PC-9 (cell line): ENCODE data around the gene USP3. TPM values are rescaled to one million over a fixed set of nuclear protein-coding genes. Genes with fewer than 3 reads are reported as not detected.
A peak's percentile ranks its signal among the peaks of the same experiment; 100 is the strongest.
"Not testable (repeated sequence)": the region's sequence is repeated elsewhere in the genome, so short reads cannot be mapped to it uniquely, and the experiment has no call there.

Experiments used
- BruUV-seq: library from RNA; stranded (reverse); fragments of 400-500 nt; replicated peaks from 2 replicates; lab custom pipeline; 2021; lab: Mats Ljungman, UMichigan
- CTCF ChIA-PET: fragments of 300-600 bp; sonication (Branson Sonifier 250); formaldehyde crosslinking; loops from one replicate; lab custom pipeline; 2022; ENCODE audit warnings: antibody characterized with exemption; lab: Charles Lee
- POLR2A ChIA-PET: fragments of 300-600 bp; sonication (Branson Sonifier 250); formaldehyde crosslinking; loops from one replicate; lab custom pipeline; 2022; ENCODE audit warnings: antibody characterized with exemption; ENCODE audit not compliant: unreplicated experiment; lab: Charles Lee
- DNase-seq, 2 experiments: peaks; one replicate each; pipeline versions ENCODE4 v3.0.0 to v3.0.0-alpha.2; 2015 to 2022; ENCODE audit warnings: mixed read lengths in 1 of 2
- H2AFZ ChIP-seq: fragments of 200-600 bp; sonication (generic); 2 replicates; pipeline ENCODE4 v1.8.1; 2017; ENCODE audit warnings: antibody characterized with exemption
- H3F3A ChIP-seq: fragments of 200-600 bp; sonication (generic); 2 replicates; pipeline ENCODE4 v1.8.1; 2017; ENCODE audit warnings: antibody characterized with exemption, mild to moderate bottlenecking, low read depth; ENCODE audit not compliant: insufficient read depth
- H3K27ac ChIP-seq: fragments of 200-600 bp; sonication (generic); 2 replicates; pipeline ENCODE4 v1.6.1; 2016; ENCODE audit warnings: mixed run types
- H3K27me3 ChIP-seq: fragments of 200-600 bp; sonication (generic); 2 replicates; pipeline ENCODE4 v1.6.1; 2016; ENCODE audit warnings: low read depth, mixed run types; ENCODE audit not compliant: insufficient read depth
- H3K36me3 ChIP-seq: fragments of 200-600 bp; sonication (generic); 2 replicates; pipeline ENCODE4 v1.6.1; 2016; ENCODE audit warnings: low read depth, mixed run types
- H3K4me1 ChIP-seq: fragments of 200-600 bp; sonication (generic); replicated peaks from 2 replicates; pipeline ENCODE4 v1.6.1; 2016; ENCODE audit warnings: mixed run types; ENCODE audit not compliant: insufficient read depth
- H3K4me2 ChIP-seq: fragments of 200-600 bp; sonication (generic); 2 replicates; pipeline ENCODE4 v1.6.1; 2017; ENCODE audit warnings: mixed run types
- H3K4me3 ChIP-seq: fragments of 200-600 bp; sonication (generic); 2 replicates; pipeline ENCODE4 v1.6.1; 2016; ENCODE audit warnings: mixed run types
- H3K79me2 ChIP-seq: fragments of 200-600 bp; sonication (generic); 2 replicates; pipeline ENCODE4 v1.6.1; 2017; ENCODE audit warnings: low read depth, mixed run types
- H3K9me2 ChIP-seq: fragments of 200-600 bp; sonication (generic); 2 replicates; pipeline ENCODE4 v1.8.1; 2017; ENCODE audit warnings: mild to moderate bottlenecking; ENCODE audit not compliant: insufficient read depth
- H3K9me3 ChIP-seq: fragments of 200-600 bp; sonication (generic); 2 replicates; pipeline ENCODE4 v1.8.1; 2016; ENCODE audit warnings: low read depth; ENCODE audit not compliant: insufficient read depth
- H4K20me1 ChIP-seq: fragments of 200-600 bp; sonication (generic); 2 replicates; pipeline ENCODE4 v1.8.1; 2017; ENCODE audit not compliant: insufficient read depth
- EZH2 ChIP-seq: fragments of 200-600 bp; sonication (generic); IDR thresholded peaks from 2 replicates; pipeline ENCODE4 v1.8.0; 2017; ENCODE audit warnings: antibody characterized with exemption, low read depth
- intact Hi-C: fragments of 100-400 bp; cut with micrococcal nuclease; formaldehyde crosslinking; loops from one replicate; pipeline ENCODE4 v1.10.0; 2022; ENCODE audit not compliant: unreplicated experiment
- total RNA-seq: library from RNA; stranded (reverse); gene quantifications from 2 replicates; pipeline ENCODE4 v1.2.3, GENCODE V29; 2021
- TF ChIP-seq, protein P1 (sequence below): fragments of 200-600 bp; sonication (generic); conservative IDR thresholded peaks from 2 replicates; pipeline ENCODE4 v1.6.1; 2017; ENCODE audit warnings: mixed run types, antibody characterized with exemption, mild to moderate bottlenecking, moderate library complexity

The USP3 gene
- total RNA-seq, 1 experiment from 2014 or later, result 57.5 TPM

- POLR2A ChIA-PET, result no interaction called here
- intact Hi-C loops, result no loop called here
- Histone ChIP-seq H3K27ac (no peak overlapping the region), H2AFZ (no peak overlapping the region), H3F3A (no peaks in the 10 kb centered on the region), H3K27me3 (no peaks in the 10 kb centered on the region), H4K20me1 (no peaks in the 10 kb centered on the region), H3K9me2 (no peaks in the 10 kb centered on the region), H3K4me2 (0 out of 2 replicates have a peak overlapping the region, but pooled peaks have one; percentile 16), H3K79me2 (no peaks in the 10 kb centered on the region), H3K9me3 (no peaks in the 10 kb centered on the region), H3K4me3 (no peak overlapping the region), H3K4me1 (peaks cover 22% of the 10 kb centered on the region), H3K36me3 (no peaks in the 10 kb centered on the region)
- no TSS peak for BruUV-seq
- no peak for TF ChIP-seq EZH2
- TF ChIP-seq, protein P1, sequence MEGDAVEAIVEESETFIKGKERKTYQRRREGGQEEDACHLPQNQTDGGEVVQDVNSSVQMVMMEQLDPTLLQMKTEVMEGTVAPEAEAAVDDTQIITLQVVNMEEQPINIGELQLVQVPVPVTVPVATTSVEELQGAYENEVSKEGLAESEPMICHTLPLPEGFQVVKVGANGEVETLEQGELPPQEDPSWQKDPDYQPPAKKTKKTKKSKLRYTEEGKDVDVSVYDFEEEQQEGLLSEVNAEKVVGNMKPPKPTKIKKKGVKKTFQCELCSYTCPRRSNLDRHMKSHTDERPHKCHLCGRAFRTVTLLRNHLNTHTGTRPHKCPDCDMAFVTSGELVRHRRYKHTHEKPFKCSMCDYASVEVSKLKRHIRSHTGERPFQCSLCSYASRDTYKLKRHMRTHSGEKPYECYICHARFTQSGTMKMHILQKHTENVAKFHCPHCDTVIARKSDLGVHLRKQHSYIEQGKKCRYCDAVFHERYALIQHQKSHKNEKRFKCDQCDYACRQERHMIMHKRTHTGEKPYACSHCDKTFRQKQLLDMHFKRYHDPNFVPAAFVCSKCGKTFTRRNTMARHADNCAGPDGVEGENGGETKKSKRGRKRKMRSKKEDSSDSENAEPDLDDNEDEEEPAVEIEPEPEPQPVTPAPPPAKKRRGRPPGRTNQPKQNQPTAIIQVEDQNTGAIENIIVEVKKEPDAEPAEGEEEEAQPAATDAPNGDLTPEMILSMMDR, result peak; percentile 79
- peak; percentile 43 to 74 for DNase-seq
- CTCF ChIA-PET, result interaction anchor here (0.5 to 1.5 kb wide), 5 partner anchors 10 to 140 kb away, joined by 3 to 8 read pairs (median 4); no protein-coding TSS in a partner anchor
These were observed 17.2 kb upstream of the USP3 start for GRCh38 chr15:63487076-63487757.

GRCh38 chr15:63487758-63488397 lies 16.5 kb upstream of the USP3 start:
- H3K27me3 ChIP-seq, intact Hi-C loops, H3K9me2 ChIP-seq, H3K9me3 ChIP-seq, H3K4me2 ChIP-seq, H4K20me1 ChIP-seq, H3K36me3 ChIP-seq, H3K4me3 ChIP-seq, H3K27ac ChIP-seq, BruUV-seq, H3K79me2 ChIP-seq, H3F3A ChIP-seq, DNase-seq, H2AFZ ChIP-seq: not testable (repeated sequence)
- CTCF ChIA-PET, result interaction anchor here (0.9 to 1.5 kb wide), 2 partner anchors 9 to 17 kb away, joined by 3 to 8 read pairs; no protein-coding TSS in a partner anchor
- POLR2A ChIA-PET, result interaction anchor here (0.6 kb wide), 1 partner anchor 9 kb away, joined by 3 read pairs; no protein-coding TSS in a partner anchor
- peaks cover 29% of the 10 kb centered on the region for H3K4me1 ChIP-seq

DNA sequence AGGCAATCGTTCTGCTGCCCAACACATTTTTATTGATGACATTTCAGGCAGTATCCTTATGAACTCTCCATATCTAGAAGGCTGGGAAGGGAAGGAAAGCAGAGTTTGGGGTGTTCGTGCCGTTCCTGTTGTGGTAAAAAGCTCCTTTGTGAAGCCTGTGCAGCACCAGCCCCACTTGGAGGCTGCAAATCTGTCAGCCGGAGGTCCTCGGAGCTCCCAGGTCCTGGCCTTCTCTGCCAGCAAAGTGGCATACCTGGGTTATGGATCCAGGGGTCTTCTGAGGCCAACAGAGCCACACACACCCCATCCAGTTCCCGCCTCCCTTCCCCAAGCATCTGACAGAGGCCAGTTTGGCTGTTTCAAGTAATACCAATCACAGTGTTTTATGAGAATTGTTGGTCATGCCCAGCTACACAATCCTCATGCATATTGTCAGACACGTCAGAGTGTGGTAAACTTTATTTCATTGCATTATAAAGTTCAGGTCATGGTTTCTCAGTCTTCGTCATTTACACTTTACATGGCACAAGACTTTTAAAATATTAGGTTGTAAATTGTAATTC lies 15.9 kb upstream of the USP3 start:
- no TSS peak for BruUV-seq
- CTCF ChIA-PET, result no interaction called here
- Histone ChIP-seq H3K27ac (no peak overlapping the region), H3F3A (no peaks in the 10 kb centered on the region), H4K20me1 (no peaks in the 10 kb centered on the region), H3K9me3 (no peaks in the 10 kb centered on the region), H3K4me2 (no peak overlapping the region), H2AFZ (no peak overlapping the region), H3K27me3 (no peaks in the 10 kb centered on the region), H3K9me2 (no peaks in the 10 kb centered on the region), H3K36me3 (no peaks in the 10 kb centered on the region), H3K4me1 (peaks cover 34% of the 10 kb centered on the region), H3K4me3 (no peak overlapping the region), H3K79me2 (no peaks in the 10 kb centered on the region)
- POLR2A ChIA-PET, result interaction anchor here (0.6 kb wide), 1 partner anchor 8 kb away, joined by 3 read pairs; no protein-coding TSS in a partner anchor
- DNase-seq, result no peak
- intact Hi-C loops, result no loop called here
- no peak for TF ChIP-seq EZH2
- TF ChIP-seq, protein P1, result no peak
